Measurements from ENCODE around the gene P2RX1.

DNA sequence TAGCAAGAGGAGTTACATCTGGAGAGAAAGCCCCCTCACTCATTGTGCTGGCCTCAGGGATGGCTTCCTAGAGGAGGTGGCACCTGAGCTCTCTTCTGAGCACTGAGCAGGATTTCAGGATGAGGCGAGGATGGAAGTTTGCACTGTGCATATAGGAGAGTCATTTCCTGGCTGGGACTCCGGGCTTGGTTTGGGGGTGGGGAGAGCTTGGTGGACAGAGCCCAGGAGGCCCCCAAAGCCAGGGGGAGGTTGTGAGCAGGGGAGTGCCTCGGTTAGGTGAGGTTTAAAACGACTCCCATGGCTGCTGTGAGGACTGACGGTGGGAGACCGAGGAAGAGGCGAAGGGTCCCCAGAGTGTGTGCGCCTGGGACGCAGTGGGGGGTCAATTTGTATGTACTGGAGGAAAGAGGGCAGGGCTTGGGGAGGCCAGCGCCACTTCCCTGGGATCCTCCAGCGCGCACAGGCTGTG lies 24.6 kb downstream of the P2RX1 start:
- TF ChIP-seq, protein P1, sequence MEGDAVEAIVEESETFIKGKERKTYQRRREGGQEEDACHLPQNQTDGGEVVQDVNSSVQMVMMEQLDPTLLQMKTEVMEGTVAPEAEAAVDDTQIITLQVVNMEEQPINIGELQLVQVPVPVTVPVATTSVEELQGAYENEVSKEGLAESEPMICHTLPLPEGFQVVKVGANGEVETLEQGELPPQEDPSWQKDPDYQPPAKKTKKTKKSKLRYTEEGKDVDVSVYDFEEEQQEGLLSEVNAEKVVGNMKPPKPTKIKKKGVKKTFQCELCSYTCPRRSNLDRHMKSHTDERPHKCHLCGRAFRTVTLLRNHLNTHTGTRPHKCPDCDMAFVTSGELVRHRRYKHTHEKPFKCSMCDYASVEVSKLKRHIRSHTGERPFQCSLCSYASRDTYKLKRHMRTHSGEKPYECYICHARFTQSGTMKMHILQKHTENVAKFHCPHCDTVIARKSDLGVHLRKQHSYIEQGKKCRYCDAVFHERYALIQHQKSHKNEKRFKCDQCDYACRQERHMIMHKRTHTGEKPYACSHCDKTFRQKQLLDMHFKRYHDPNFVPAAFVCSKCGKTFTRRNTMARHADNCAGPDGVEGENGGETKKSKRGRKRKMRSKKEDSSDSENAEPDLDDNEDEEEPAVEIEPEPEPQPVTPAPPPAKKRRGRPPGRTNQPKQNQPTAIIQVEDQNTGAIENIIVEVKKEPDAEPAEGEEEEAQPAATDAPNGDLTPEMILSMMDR (IDR thresholded peaks at IDR 0.05) = no peak
- TF ChIP-seq POLR2A (IDR thresholded peaks at IDR 0.05) = no peak

Data from uterus (tissue), 2 donors.